Neural cell (in vitro differentiated cells): ENCODE data around the gene ABCA12. TPM values are rescaled to one million over a fixed set of nuclear protein-coding genes. Genes with fewer than 3 reads are reported as not detected.

Source experiments
- H2AFZ ChIP-seq: fragments of 200-600, 300-800 bp; sonication (generic), shearing (Covaris generic); 2 replicates; pipeline ENCODE4 v1.6.0; 2014; ENCODE audit warnings: low read depth, mild to moderate bottlenecking, antibody characterized with exemption, low read length, moderate library complexity
- H3F3A ChIP-seq: fragments of 200-600 bp; shearing (Covaris generic); 2 replicates; pipeline ENCODE4 v1.6.1; 2016; ENCODE audit warnings: mild to moderate bottlenecking, moderate library complexity, mixed read lengths, antibody characterized with exemption, low read length; ENCODE audit not compliant: insufficient read depth, poor library complexity, severe bottlenecking
- H3K27ac ChIP-seq: fragments of 200-600, 300-800 bp; sonication (generic), shearing (Covaris generic); 2 replicates; pipeline ENCODE4 v1.5.1; 2014; ENCODE audit warnings: mild to moderate bottlenecking, low read length, moderate library complexity
- H3K27me3 ChIP-seq: fragments of 300-800, 200-600 bp; sonication (generic), shearing (Covaris generic); 2 replicates; pipeline ENCODE4 v1.6.0; 2014; ENCODE audit warnings: mild to moderate bottlenecking, low read depth, low read length, moderate library complexity; ENCODE audit not compliant: insufficient read depth
- H3K36me3 ChIP-seq: fragments of 300-800, 200-600 bp; sonication (generic), shearing (Covaris generic); 2 replicates; pipeline ENCODE4 v1.5.1; 2014; ENCODE audit warnings: mild to moderate bottlenecking, antibody characterized with exemption, low read length, moderate library complexity; ENCODE audit not compliant: insufficient read depth
- H3K4me2 ChIP-seq: fragments of 300-800, 200-600 bp; sonication (generic), shearing (Covaris generic); 2 replicates; pipeline ENCODE4 v1.6.0; 2014; ENCODE audit warnings: mild to moderate bottlenecking, low read length
- H3K4me3 ChIP-seq: fragments of 300-800, 200-600 bp; sonication (generic), shearing (Covaris generic); 2 replicates; pipeline ENCODE4 v1.5.1; 2014; ENCODE audit warnings: mild to moderate bottlenecking, low read length, moderate library complexity
- H3K79me2 ChIP-seq: fragments of 200-600 bp; shearing (Covaris generic); replicated peaks from 2 replicates; pipeline ENCODE4 v1.6.0; 2014; ENCODE audit warnings: mild to moderate bottlenecking, low read length, moderate library complexity; ENCODE audit not compliant: insufficient read depth
- H3K9ac ChIP-seq: fragments of 300-800, 200-600 bp; sonication (generic), shearing (Covaris generic); 2 replicates; pipeline ENCODE4 v1.6.1; 2016; ENCODE audit warnings: mild to moderate bottlenecking, low read length, mixed read lengths
- H3K9me2 ChIP-seq: fragments of 200-600 bp; shearing (Covaris generic); 2 replicates; pipeline ENCODE4 v1.6.1; 2016; ENCODE audit warnings: mild to moderate bottlenecking, low read length, mixed read lengths; ENCODE audit not compliant: insufficient read depth
- H3K9me3 ChIP-seq: fragments of 200-600, 300-800 bp; sonication (generic), shearing (Covaris generic); 2 replicates; pipeline ENCODE4 v1.6.1; 2016; ENCODE audit warnings: mild to moderate bottlenecking, mixed run types, low read length, moderate library complexity, mixed read lengths
- H4K20me1 ChIP-seq: fragments of 200-600 bp; shearing (Covaris generic); 2 replicates; pipeline ENCODE4 v1.6.1; 2016; ENCODE audit warnings: mild to moderate bottlenecking, mixed run types; ENCODE audit not compliant: insufficient read depth
- EP300 ChIP-seq: fragments of 450-650 bp; conservative IDR thresholded peaks from 2 replicates; pipeline ENCODE4 v1.6.1; 2014; ENCODE audit warnings: antibody characterized with exemption, mild to moderate bottlenecking, moderate library complexity; ENCODE audit not compliant: poor library complexity, severe bottlenecking
- EZH2 ChIP-seq: fragments of 200-600, 300-800 bp; shearing (Covaris generic), sonication (generic); IDR thresholded peaks from 2 replicates; pipeline ENCODE4 v1.6.1; 2014; ENCODE audit warnings: antibody characterized with exemption, low read length, borderline replicate concordance, mild to moderate bottlenecking; ENCODE audit not compliant: insufficient read depth, poor library complexity, severe bottlenecking
- MXI1 ChIP-seq: fragments of 450-650 bp; conservative IDR thresholded peaks from 2 replicates; pipeline ENCODE4 v1.6.1; 2014; ENCODE audit warnings: antibody characterized with exemption, mild to moderate bottlenecking; ENCODE audit not compliant: poor library complexity, severe bottlenecking
- POLR2AphosphoS5 ChIP-seq: IDR thresholded peaks from 2 replicates; pipeline ENCODE4 v1.6.1; 2012
- RAD21 ChIP-seq: fragments of 450-650 bp; conservative IDR thresholded peaks from 2 replicates; pipeline ENCODE4 v1.6.1; 2014; ENCODE audit warnings: antibody characterized with exemption, mild to moderate bottlenecking, moderate library complexity
- SMC3 ChIP-seq: fragments of 450-650 bp; conservative IDR thresholded peaks from 2 replicates; pipeline ENCODE4 v1.6.1; 2014; ENCODE audit warnings: antibody characterized with exemption, mild to moderate bottlenecking, moderate library complexity; ENCODE audit not compliant: poor library complexity
- TAF1 ChIP-seq: IDR thresholded peaks from 2 replicates; pipeline ENCODE4 v1.6.1; 2012; ENCODE audit warnings: low read depth
- polyA plus RNA-seq: library from polyadenylated mRNA; depleted of rRNA; stranded (reverse); fragments of >200 nt; gene quantifications from 2 replicates; pipeline ENCODE4 v1.2.3, GENCODE V29; 2014
- TF ChIP-seq, protein P1 (sequence below): IDR thresholded peaks from 2 replicates; pipeline ENCODE4 v1.6.1; 2012; ENCODE audit warnings: borderline replicate concordance
- TF ChIP-seq, protein P2 (sequence below): fragments of 450-650 bp; IDR thresholded peaks from 2 replicates; pipeline ENCODE4 v1.5.1; 2014; ENCODE audit warnings: antibody characterized with exemption, mild to moderate bottlenecking, moderate library complexity; ENCODE audit not compliant: poor library complexity, severe bottlenecking

Gene ABCA12
- polyA plus RNA-seq, 1 donor from 2014 or later = not detected

DNA sequence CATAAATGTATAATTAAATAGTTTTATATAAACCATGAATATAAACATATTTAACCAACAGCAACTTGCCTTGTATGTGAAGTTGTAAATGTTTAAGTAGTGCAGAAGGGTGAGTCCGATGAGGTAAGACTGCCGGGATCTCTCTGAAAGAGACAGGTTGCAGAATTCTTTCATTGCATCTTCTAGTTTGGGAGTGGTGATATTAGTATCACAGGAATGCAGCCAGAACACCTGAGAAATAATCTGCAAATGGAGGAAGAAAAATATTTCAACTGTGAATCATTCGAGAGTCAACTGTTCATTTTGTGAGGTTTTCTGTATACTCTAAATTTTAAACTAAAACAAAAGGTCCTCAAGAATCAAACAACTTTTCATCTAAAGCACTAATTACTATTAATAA is 123.0 kb downstream of the ABCA12 start:
- Histone ChIP-seq H4K20me1 (no peaks in the 10 kb centered on the region), H3K9me3 (no peaks in the 10 kb centered on the region), H3K4me2 (no peak overlapping the region), H3K36me3 (no peaks in the 10 kb centered on the region), H3K27me3 (no peaks in the 10 kb centered on the region), H3K9ac (no peak overlapping the region), H3K27ac (no peak overlapping the region), H2AFZ (no peak overlapping the region), H3K79me2 (no peaks in the 10 kb centered on the region), H3K4me3 (no peak overlapping the region), H3K9me2 (no peaks in the 10 kb centered on the region), H3F3A (no peaks in the 10 kb centered on the region)
- no peak for TF ChIP-seq RAD21
- TF ChIP-seq TAF1 = no peak
- TF ChIP-seq, protein P1, sequence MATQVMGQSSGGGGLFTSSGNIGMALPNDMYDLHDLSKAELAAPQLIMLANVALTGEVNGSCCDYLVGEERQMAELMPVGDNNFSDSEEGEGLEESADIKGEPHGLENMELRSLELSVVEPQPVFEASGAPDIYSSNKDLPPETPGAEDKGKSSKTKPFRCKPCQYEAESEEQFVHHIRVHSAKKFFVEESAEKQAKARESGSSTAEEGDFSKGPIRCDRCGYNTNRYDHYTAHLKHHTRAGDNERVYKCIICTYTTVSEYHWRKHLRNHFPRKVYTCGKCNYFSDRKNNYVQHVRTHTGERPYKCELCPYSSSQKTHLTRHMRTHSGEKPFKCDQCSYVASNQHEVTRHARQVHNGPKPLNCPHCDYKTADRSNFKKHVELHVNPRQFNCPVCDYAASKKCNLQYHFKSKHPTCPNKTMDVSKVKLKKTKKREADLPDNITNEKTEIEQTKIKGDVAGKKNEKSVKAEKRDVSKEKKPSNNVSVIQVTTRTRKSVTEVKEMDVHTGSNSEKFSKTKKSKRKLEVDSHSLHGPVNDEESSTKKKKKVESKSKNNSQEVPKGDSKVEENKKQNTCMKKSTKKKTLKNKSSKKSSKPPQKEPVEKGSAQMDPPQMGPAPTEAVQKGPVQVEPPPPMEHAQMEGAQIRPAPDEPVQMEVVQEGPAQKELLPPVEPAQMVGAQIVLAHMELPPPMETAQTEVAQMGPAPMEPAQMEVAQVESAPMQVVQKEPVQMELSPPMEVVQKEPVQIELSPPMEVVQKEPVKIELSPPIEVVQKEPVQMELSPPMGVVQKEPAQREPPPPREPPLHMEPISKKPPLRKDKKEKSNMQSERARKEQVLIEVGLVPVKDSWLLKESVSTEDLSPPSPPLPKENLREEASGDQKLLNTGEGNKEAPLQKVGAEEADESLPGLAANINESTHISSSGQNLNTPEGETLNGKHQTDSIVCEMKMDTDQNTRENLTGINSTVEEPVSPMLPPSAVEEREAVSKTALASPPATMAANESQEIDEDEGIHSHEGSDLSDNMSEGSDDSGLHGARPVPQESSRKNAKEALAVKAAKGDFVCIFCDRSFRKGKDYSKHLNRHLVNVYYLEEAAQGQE = no peak
- TF ChIP-seq EP300 = no peak
- no peak for TF ChIP-seq EZH2
- no peak for TF ChIP-seq POLR2AphosphoS5
- TF ChIP-seq, protein P2, sequence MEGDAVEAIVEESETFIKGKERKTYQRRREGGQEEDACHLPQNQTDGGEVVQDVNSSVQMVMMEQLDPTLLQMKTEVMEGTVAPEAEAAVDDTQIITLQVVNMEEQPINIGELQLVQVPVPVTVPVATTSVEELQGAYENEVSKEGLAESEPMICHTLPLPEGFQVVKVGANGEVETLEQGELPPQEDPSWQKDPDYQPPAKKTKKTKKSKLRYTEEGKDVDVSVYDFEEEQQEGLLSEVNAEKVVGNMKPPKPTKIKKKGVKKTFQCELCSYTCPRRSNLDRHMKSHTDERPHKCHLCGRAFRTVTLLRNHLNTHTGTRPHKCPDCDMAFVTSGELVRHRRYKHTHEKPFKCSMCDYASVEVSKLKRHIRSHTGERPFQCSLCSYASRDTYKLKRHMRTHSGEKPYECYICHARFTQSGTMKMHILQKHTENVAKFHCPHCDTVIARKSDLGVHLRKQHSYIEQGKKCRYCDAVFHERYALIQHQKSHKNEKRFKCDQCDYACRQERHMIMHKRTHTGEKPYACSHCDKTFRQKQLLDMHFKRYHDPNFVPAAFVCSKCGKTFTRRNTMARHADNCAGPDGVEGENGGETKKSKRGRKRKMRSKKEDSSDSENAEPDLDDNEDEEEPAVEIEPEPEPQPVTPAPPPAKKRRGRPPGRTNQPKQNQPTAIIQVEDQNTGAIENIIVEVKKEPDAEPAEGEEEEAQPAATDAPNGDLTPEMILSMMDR = no peak
- no peak for TF ChIP-seq SMC3
- TF ChIP-seq MXI1 = no peak

DNA sequence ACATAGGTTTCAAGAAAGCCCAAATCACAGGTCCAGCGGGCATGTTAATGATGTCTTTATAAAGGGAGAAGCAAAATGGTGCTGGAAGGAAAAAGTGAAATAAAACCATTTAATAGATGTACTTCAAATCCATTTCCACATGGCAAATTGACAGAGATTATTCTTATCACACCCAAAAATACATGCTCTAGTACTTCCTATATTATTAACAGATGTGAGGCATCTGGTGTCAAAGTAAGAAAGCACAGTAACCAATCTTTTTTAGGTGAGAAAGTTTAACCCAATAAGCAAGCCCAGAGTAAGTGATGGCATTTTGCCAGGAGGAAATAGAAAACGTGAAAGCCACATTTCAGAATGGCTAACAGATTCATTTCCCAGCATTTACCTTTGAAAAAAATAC is 128.0 kb downstream of the ABCA12 start:
- Histone ChIP-seq H3K27me3 (no peaks in the 10 kb centered on the region), H3F3A (no peaks in the 10 kb centered on the region), H3K9ac (no peak overlapping the region), H3K4me2 (no peak overlapping the region), H4K20me1 (no peaks in the 10 kb centered on the region), H3K36me3 (no peaks in the 10 kb centered on the region), H3K4me3 (no peak overlapping the region), H3K9me3 (no peaks in the 10 kb centered on the region), H3K79me2 (no peaks in the 10 kb centered on the region), H3K27ac (no peak overlapping the region), H2AFZ (no peak overlapping the region), H3K9me2 (no peaks in the 10 kb centered on the region)
- no peak for TF ChIP-seq EP300
- TF ChIP-seq, protein P1 = no peak
- TF ChIP-seq SMC3 = no peak
- TF ChIP-seq, protein P2 = no peak
- no peak for TF ChIP-seq EZH2
- no peak for TF ChIP-seq MXI1
- TF ChIP-seq POLR2AphosphoS5 = no peak
- no peak for TF ChIP-seq RAD21
- TF ChIP-seq TAF1 = no peak
